ENCODE data around the gene COL10A1.

Gene COL10A1

DNA sequence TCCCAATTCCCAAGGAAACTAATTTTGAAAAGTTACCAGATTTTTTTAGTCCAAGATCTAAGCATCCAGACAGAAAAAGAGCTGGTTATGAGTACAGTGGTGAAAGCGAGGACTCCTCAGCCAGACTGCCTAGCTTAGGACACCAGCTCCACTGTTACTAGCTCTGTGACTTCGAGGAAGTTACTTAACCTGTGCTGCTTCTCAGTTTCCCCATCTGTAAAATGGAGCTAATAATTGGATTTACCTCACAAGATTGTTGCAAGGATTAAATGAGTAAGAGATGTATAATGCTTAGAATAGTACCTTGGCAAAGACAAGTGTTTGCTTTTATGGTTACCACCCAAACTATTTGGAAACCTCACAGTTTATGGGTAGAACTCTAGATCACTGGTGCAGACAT is 24.1 kb downstream of the COL10A1 start:
- Histone ChIP-seq H3K4me1 (ENCODE audit: insufficient read depth, low read length, severe bottlenecking) (peaks cover 31% of the 10 kb centered on the region), H3K27me3 (ENCODE audit: insufficient read depth, low read length) (no peaks in the 10 kb centered on the region), H3K4me3 (ENCODE audit: low read depth, low read length, poor library complexity, severe bottlenecking) (peak overlapping the region; percentile 70), H4K20me1 (ENCODE audit: insufficient read depth, low read length) (no peaks in the 10 kb centered on the region), H3K36me3 (ENCODE audit: insufficient read depth, low read length) (peaks cover 2% of the 10 kb centered on the region; the same call in 1 of the 2 replicates), H3K9ac (ENCODE audit: low read length) (peak overlapping the region; percentile 64), H3F3A (ENCODE audit: insufficient read depth, low read length) (no peaks in the 10 kb centered on the region; the same call in 1 of the 2 replicates), H2AFZ (ENCODE audit: low read length) (no peak overlapping the region), H3K9me3 (ENCODE audit: low read length) (no peaks in the 10 kb centered on the region), H3K79me2 (ENCODE audit: insufficient read depth, low read length) (no peaks in the 10 kb centered on the region), H3K27ac (ENCODE audit: low read depth, low read length, poor library complexity, severe bottlenecking) (no peak overlapping the region), H3K9me2 (ENCODE audit: low read depth, low read length) (no peaks in the 10 kb centered on the region), H3K4me2 (ENCODE audit: low read length) (peak overlapping the region; percentile 73)
- TF ChIP-seq EZH2 (IDR thresholded peaks at IDR 0.05; ENCODE audit: borderline replicate concordance, low read length) (no peak), CTCF (IDR thresholded peaks at IDR 0.05; ENCODE audit: low read length) (no peak)

- Histone ChIP-seq H3F3A (ENCODE audit: insufficient read depth, low read length) (no peaks in the 10 kb centered on the region; the same call in 1 of the 2 replicates), H4K20me1 (ENCODE audit: insufficient read depth, low read length) (no peaks in the 10 kb centered on the region), H3K27me3 (ENCODE audit: insufficient read depth, low read length) (no peaks in the 10 kb centered on the region), H3K4me1 (ENCODE audit: insufficient read depth, low read length, severe bottlenecking) (peaks cover 31% of the 10 kb centered on the region), H2AFZ (ENCODE audit: low read length) (no peak overlapping the region), H3K9me2 (ENCODE audit: low read depth, low read length) (no peaks in the 10 kb centered on the region), H3K4me3 (ENCODE audit: low read depth, low read length, poor library complexity, severe bottlenecking) (peak overlapping the region; percentile 70), H3K36me3 (ENCODE audit: insufficient read depth, low read length) (no peaks in the 10 kb centered on the region), H3K9me3 (ENCODE audit: low read length) (no peaks in the 10 kb centered on the region), H3K79me2 (ENCODE audit: insufficient read depth, low read length) (no peaks in the 10 kb centered on the region), H3K27ac (ENCODE audit: low read depth, low read length, poor library complexity, severe bottlenecking) (peak overlapping the region; percentile 24), H3K9ac (ENCODE audit: low read length) (peak overlapping the region; percentile 64), H3K4me2 (ENCODE audit: low read length) (peak overlapping the region; percentile 73)
- TF ChIP-seq EZH2 (IDR thresholded peaks at IDR 0.05; ENCODE audit: borderline replicate concordance, low read length) (no peak), CTCF (IDR thresholded peaks at IDR 0.05; ENCODE audit: low read length) (no peak)
These were observed 24.6 kb downstream of the COL10A1 start for GRCh38 chr6:116101302-116101718.

DNA sequence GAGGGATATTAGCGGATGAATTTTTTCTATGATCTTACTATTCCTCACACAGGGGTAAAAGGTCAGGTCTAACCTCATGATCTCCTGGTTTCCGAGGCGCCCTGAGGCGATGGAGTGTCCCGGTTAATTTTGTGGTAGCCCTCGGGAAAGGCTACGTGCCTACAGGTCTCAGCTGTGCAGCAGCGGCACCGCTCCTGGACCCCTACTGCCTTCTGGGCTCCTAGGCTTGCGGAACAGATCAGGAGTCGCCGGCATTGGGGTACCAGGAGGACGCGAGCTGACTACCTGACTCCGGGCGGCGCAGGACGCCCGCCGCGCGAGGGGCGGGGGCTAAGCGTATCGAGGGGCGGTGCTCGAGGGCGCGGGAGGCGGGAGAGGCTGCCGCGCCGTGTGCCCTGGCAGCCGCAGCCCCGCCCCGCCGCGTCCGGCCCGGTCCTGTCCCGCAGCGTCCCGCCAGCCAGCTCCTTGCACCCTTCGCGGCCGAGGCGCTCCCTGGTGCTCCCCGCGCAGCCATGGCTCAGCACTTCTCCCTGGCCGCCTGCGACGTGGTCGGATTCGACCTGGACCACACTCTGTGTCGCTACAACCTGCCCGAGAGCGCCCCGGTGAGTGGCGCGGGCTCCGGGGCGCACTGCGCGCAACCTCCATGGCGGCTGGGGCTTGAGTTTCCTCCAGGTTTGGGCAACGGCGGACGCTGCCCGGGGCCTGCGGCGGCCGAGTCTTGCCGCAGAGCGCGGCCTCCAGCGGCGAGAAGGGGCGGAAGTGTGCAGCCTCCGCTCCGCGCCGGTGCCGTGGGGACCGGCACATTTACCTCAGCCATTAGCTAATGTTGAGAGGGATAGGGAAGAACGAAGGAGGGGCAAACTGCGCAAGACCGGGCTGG is 25.3 kb downstream of the COL10A1 start, which contains the start of gene NT5DC1:
TSS of gene NT5DC1 (plus strand) at position 435 of the 883 bp plus-strand sequence. CDS start at position 513, 78 bp downstream.
- Histone ChIP-seq H3K36me3 (ENCODE audit: insufficient read depth, low read length) (no peaks in the 10 kb centered on the region), H3K9ac (ENCODE audit: low read length) (peak within 1 kb of the TSS; percentile 64), H3F3A (ENCODE audit: insufficient read depth, low read length) (no peaks in the 10 kb centered on the region; the same call in 1 of the 2 replicates), H3K79me2 (ENCODE audit: insufficient read depth, low read length) (no peaks in the 10 kb centered on the region), H3K27me3 (ENCODE audit: insufficient read depth, low read length) (no peaks in the 10 kb centered on the region), H3K27ac (ENCODE audit: low read depth, low read length, poor library complexity, severe bottlenecking) (peak within 1 kb of the TSS; percentile 24), H2AFZ (ENCODE audit: low read length) (peak within 1 kb of the TSS; percentile 67; the same call in 1 of the 2 replicates), H3K9me2 (ENCODE audit: low read depth, low read length) (no peaks in the 10 kb centered on the region), H4K20me1 (ENCODE audit: insufficient read depth, low read length) (no peaks in the 10 kb centered on the region), H3K4me1 (ENCODE audit: insufficient read depth, low read length, severe bottlenecking) (peaks cover 31% of the 10 kb centered on the region), H3K4me2 (ENCODE audit: low read length) (peak within 1 kb of the TSS; percentile 73), H3K9me3 (ENCODE audit: low read length) (no peaks in the 10 kb centered on the region; the same call in 1 of the 2 replicates), H3K4me3 (ENCODE audit: low read depth, low read length, poor library complexity, severe bottlenecking) (peak within 1 kb of the TSS; percentile 70)
- TF ChIP-seq CTCF (IDR thresholded peaks at IDR 0.05; ENCODE audit: low read length) (peak; percentile 34), EZH2 (IDR thresholded peaks at IDR 0.05; ENCODE audit: borderline replicate concordance, low read length) (no peak)
